Kidney (tissue), 14 donors: ENCODE results near the gene SNX2. TPM values are rescaled to one million over a fixed set of nuclear protein-coding genes. Genes with fewer than 3 reads are reported as not detected.
A peak's percentile ranks its signal among the peaks of the same experiment; 100 is the strongest.

Experiments used
- DNase-seq, 5 donors: peaks; one replicate each; pipeline ENCODE4 v3.0.0-alpha.2; 2013 to 2020
- FAIRE-seq: peaks from 2 replicates; lab custom pipeline; 2012; peaks lifted over from hg19 to GRCh38; lab: Jason Lieb, UNC
- H3K27ac ChIP-seq, 2 donors: one replicate each; pipeline ENCODE4 v1.7.0; 2013; ENCODE audit warnings: low read depth in 2 of 2, low read length in 2 of 2, inconsistent platforms in 1 of 2
- H3K27me3 ChIP-seq: one replicate; pipeline ENCODE4 v1.7.1; 2013; ENCODE audit warnings: low read length, inconsistent platforms; ENCODE audit not compliant: control insufficient read depth, insufficient read depth
- H3K36me3 ChIP-seq, 3 donors: one replicate each; pipeline versions ENCODE4 v1.7.0 to v1.7.1; 2013; ENCODE audit warnings: low read length in 3 of 3, control low read depth in 1 of 3, inconsistent platforms in 1 of 3; ENCODE audit not compliant: insufficient read depth in 3 of 3, control insufficient read depth in 2 of 3
- H3K4me1 ChIP-seq, 3 donors: one replicate each; pipeline versions ENCODE4 v1.7.0 to v1.7.1; 2013; ENCODE audit warnings: low read length in 3 of 3, inconsistent platforms in 1 of 3, low read depth in 1 of 3; ENCODE audit not compliant: control insufficient read depth in 2 of 3, insufficient read depth in 2 of 3
- H3K4me3 ChIP-seq, 3 donors: one replicate each; pipeline versions ENCODE4 v1.7.0 to v1.8.1; 2013; ENCODE audit warnings: low read length in 3 of 3, control low read depth in 1 of 3, inconsistent platforms in 1 of 3
- H3K9ac ChIP-seq, 3 donors: one replicate each; pipeline versions ENCODE4 v1.7.0 to v1.7.1; 2013; ENCODE audit warnings: low read length in 3 of 3, control low read depth in 1 of 3, inconsistent platforms in 1 of 3
- H3K9me3 ChIP-seq, 3 donors: one replicate each; pipeline versions ENCODE4 v1.7.0 to v1.7.1; 2013; ENCODE audit warnings: low read length in 3 of 3, control low read depth in 1 of 3, inconsistent platforms in 1 of 3; ENCODE audit not compliant: control insufficient read depth in 2 of 3, insufficient read depth in 1 of 3
- intact Hi-C: fragments of 100-400 bp; cut with DNase I; formaldehyde crosslinking; loops from one replicate; pipeline ENCODE4 v1.11.1; 2022
- polyA plus RNA-seq: library from polyadenylated mRNA; stranded (reverse); fragments of 350-450 nt; fragmentation: Illumina TruSeq; extraction: RNeasy Lipid Tissue Mini Kit (QIAGEN cat#74804); gene quantifications from one replicate; pipeline ENCODE4 v1.2.3, GENCODE V29; 2014; ENCODE audit warnings: low read depth, low replicate concordance; ENCODE audit not compliant: insufficient read depth
- total RNA-seq: library from RNA; stranded (reverse); fragmentation: NEBNext Ultra II Directional; extraction: Animal tissue kit (Norgen Biotek cat#: 25700); gene quantifications from one replicate; pipeline ENCODE4 v1.2.1, GENCODE V29; 2021
- TF ChIP-seq, protein P1 (sequence below): IDR thresholded peaks from 3 replicates; pipeline ENCODE4 v1.5.1; 2012; ENCODE audit warnings: mild to moderate bottlenecking, moderate library complexity, borderline replicate concordance; ENCODE audit not compliant: insufficient read depth; ENCODE audit errors: extremely low read depth
- donor health status: control.
- donor health status: control.
- donor health status: control.
- donor health status: control.
- donor health status: control.
- donor health status: DM: yes; HTN: yes; CAD: no.
- donor health status: Normal renal cell carcinoma (clear cell type).

SNX2 gene
- total and polyA plus RNA-seq, 2 donors from 2014 or later, result 75.8 to 81.3 TPM

GRCh38 chr5:122730037-122730436, 44.8 kb upstream of the SNX2 start:
- Histone ChIP-seq H3K36me3 (no peaks in the 10 kb centered on the region), H3K9ac (no peak overlapping the region), H3K9me3 (no peaks in the 10 kb centered on the region), H3K27ac (no peak overlapping the region), H3K4me3 (no peak overlapping the region), H3K4me1 (no peaks in the 10 kb centered on the region), H3K27me3 (no peaks in the 10 kb centered on the region)
- TF ChIP-seq, protein P1, sequence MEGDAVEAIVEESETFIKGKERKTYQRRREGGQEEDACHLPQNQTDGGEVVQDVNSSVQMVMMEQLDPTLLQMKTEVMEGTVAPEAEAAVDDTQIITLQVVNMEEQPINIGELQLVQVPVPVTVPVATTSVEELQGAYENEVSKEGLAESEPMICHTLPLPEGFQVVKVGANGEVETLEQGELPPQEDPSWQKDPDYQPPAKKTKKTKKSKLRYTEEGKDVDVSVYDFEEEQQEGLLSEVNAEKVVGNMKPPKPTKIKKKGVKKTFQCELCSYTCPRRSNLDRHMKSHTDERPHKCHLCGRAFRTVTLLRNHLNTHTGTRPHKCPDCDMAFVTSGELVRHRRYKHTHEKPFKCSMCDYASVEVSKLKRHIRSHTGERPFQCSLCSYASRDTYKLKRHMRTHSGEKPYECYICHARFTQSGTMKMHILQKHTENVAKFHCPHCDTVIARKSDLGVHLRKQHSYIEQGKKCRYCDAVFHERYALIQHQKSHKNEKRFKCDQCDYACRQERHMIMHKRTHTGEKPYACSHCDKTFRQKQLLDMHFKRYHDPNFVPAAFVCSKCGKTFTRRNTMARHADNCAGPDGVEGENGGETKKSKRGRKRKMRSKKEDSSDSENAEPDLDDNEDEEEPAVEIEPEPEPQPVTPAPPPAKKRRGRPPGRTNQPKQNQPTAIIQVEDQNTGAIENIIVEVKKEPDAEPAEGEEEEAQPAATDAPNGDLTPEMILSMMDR, result no peak
- no peak for FAIRE-seq
- intact Hi-C loops, result no loop called here
- DNase-seq, result no peak

DNA sequence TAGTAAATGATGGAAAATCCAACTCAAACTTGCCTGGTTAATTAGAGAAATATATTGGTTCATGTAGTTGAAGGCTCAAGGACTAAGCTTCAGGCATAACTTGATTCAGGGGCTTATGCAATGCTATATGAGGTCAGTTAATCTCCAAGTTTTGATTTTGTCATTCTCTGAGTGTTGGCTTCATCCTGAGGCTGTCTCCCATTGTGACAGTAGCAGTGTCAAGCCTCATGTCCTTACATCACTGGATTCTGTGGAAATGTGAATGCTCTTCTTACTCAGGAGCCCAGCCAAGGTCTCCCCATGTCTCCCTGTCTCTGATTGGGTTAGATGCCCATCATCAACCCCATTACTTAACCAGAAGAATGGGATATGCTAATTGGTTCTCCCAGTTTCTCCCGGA, 44.4 kb upstream of the SNX2 start:
- FAIRE-seq (no peak), DNase-seq (no peak)

DNA sequence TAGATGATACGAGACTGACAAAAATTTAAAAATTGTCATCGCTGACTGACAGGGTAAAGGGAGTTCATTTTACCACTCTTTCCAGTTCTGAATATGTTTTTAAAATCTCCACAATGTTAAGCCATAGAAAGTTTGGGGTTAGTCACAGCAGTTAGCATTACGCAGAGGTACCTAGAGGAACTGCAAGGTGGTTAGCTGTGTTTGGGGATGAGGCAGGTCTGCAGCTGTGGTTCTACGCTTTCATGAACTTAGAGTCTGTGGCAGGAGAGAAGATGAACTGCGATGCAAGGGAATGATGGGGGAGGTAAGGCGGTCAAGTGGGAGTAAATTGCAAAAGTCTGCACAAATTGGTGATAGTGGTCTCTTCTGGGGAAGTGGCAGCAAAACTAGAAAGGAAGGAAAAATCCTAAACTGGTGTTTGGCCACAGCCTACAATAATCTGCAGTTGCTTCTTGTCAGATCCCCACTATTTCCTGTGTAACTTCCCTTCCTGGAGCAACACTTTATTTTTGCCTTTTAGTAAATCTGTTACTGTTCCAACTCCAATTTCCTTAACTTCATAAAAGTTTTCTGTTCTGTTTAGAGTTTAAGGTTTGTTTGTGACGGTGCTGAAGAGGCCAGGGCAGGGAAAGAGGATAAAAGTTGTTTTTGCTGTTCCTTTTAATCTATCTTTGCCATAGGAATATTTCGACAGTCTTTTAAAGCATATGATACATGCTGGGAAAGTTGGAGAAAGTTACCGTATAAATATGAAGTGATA, 38.6 kb upstream of the SNX2 start:
- TF ChIP-seq, protein P1, result no peak

More for the DNA sequence above, 44.4 kb upstream of the SNX2 start:
- Histone ChIP-seq H3K27ac (no peak overlapping the region), H3K36me3 (no peaks in the 10 kb centered on the region), H3K4me3 (no peak overlapping the region), H3K27me3 (no peaks in the 10 kb centered on the region), H3K9me3 (peaks cover 0 to 3% (median 0%) of the 10 kb centered on the region in 3 donors), H3K4me1 (no peaks in the 10 kb centered on the region), H3K9ac (no peak overlapping the region)
- intact Hi-C loops, result no loop called here
- TF ChIP-seq, protein P1, result no peak

More for the DNA sequence above, 38.6 kb upstream of the SNX2 start:
- no peak for FAIRE-seq
- Histone ChIP-seq H3K4me3 (no peak overlapping the region), H3K9ac (no peak overlapping the region), H3K27ac (no peak overlapping the region), H3K9me3 (peaks cover 0 to 4% (median 2%) of the 10 kb centered on the region in 3 donors), H3K27me3 (no peaks in the 10 kb centered on the region), H3K4me1 (no peaks in the 10 kb centered on the region), H3K36me3 (no peaks in the 10 kb centered on the region)
- intact Hi-C loops, result no loop called here
- DNase-seq, result peak in 1 of 5 donors; percentile 15
